NCI-H187 (cell line): ENCODE data around the gene CGNL1.

Experiments used
- DNase-seq, 2 experiments: peaks; one replicate each; lab custom pipeline; 2025; lab: John Stamatoyannopoulos, UW

CGNL1 gene

DNA sequence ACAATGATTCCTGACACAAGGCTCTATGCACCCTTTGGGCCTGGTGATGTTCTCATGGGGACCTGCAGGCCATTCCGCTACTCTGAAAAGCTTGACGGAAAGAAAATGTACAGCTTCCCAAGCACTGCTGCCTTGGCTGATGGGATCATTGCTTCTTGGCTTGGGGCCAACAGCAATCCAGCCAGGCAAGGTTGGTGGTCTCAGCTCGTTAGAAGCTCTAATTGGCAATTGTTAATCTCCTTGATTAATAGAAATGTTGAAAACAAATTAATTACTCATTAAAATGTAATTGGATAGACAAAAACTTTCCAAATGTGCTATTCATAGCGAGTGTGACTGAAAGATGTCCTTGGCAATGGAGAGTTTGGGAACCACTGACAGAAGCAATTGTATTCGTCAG lies 199.1 kb downstream of the CGNL1 start:
- DNase-seq, result no peak

DNA sequence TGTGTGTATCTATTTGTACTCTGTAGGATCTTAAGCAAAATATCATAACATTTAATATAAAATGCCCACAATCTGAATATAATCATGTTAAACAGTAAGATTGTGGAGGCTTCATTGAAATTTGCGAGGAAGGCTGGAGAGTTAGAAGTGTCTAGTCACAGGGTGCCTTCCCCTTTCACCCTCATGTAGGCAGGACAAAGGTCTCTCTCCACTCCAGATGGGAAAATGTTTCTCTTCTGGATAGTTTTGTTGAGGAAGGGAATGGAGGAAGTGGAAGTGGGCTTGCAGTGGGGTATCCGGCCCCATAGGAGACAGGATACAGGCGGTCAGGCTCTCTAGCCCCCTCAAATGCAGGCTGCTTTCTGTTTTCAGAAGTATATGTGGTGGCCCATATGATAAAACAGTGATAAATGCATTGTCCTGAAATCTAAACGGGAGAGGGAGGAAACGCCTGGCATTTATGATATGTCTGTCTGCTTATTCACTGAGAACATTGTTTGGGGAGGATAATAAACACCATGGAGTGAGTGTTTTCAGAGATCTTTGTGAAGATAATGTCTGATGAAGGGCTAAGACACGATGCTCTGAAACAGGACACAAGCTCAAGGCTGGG lies 202.1 kb downstream of the CGNL1 start:
- DNase-seq, result no peak

DNA sequence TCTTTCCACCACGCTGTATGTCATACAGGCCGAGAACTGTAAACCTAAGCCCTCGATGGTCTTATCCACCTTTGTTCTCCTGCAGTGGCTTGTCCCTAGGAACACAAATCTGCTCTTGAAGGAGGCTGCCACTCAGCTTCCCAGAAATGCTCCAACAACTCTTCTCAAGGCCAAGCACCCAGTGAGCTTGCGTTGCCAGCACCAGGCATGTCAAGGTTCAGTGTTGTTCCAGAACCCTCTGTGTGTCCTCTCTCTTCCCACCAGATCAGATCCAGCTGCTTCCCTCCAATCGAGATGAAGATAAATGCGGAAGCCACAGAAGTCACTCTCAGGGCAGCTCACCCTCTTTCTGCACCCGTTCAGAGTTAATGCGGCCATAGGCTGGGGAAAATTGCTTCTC lies 204.1 kb downstream of the CGNL1 start:
- no peak for DNase-seq

DNA sequence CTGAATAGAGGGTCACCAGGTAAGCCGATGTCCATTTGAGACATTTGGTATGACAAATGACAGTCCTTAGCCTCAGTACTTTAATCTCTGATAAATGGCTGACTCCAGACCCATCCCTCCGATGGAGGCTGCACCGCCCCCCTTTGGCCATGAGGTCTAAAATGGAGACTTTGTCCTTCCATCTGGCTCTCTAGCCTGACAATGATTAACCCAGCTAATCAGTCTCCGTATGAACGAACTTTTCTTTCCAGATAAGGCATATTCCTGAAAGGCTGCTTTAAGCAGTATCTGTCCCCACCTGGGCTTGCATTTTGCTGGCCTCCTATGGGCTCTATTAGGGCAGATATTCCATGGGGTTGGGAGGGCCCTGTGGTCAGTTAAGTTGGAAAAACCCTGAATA lies 204.6 kb downstream of the CGNL1 start:
- no peak for DNase-seq

DNA sequence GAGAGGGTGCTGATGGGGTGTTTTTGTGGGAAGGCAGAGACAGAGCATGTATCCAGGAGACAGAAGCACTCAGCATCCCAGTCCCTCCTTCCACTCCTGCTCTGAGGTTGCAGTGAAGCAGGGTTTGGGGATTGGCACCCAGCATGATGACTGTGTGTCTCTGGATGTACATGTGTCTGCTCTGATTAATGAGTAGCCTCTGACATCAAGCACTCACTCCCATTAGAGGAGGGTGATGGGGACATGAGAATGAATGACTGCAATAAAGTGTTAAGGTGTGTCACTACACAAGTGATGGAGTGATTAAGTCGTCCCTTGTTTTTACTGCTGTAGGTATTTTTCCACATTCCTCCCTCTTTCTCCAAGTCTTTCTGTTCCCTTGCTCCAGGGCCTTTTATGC lies 205.8 kb downstream of the CGNL1 start:
- DNase-seq, result no peak

DNA sequence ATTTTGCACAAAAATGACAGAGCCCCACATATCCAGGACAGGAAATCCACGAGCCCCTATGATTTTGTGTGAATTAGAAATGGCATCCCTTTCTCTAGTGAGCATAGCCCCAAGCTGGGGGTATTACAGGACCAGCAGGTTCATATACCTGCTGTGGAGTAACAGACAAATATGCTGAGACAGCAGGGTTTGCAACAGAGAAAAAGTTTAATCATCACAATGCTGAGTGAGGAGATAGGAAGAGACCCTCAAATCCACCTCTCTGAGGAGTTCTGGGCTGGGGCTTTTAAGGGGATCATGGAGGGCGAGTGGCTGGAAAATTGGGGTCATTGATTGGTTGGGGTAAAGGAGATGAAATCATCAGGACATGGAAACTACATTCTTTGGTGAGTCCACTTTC lies 207.0 kb downstream of the CGNL1 start:
- DNase-seq, result no peak

DNA sequence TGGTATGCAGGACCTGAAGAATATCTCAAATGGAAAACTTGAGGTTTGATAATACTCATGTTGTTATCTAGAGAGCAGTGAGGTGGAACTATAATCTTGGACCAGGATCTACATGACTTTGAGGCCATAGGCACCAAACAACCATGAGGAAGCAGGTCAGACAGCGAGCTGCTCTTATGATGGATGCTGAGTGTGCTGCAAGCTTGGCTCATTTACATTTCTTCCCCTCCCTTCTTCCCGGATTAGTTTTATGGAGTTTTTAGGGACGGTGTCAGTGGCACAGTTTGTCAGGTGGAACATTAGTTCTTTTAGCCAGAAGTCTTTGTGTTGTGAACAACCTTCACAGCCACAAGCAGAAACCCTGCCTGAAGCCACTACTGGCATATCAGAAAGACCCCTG lies 207.4 kb downstream of the CGNL1 start:
- no peak for DNase-seq

DNA sequence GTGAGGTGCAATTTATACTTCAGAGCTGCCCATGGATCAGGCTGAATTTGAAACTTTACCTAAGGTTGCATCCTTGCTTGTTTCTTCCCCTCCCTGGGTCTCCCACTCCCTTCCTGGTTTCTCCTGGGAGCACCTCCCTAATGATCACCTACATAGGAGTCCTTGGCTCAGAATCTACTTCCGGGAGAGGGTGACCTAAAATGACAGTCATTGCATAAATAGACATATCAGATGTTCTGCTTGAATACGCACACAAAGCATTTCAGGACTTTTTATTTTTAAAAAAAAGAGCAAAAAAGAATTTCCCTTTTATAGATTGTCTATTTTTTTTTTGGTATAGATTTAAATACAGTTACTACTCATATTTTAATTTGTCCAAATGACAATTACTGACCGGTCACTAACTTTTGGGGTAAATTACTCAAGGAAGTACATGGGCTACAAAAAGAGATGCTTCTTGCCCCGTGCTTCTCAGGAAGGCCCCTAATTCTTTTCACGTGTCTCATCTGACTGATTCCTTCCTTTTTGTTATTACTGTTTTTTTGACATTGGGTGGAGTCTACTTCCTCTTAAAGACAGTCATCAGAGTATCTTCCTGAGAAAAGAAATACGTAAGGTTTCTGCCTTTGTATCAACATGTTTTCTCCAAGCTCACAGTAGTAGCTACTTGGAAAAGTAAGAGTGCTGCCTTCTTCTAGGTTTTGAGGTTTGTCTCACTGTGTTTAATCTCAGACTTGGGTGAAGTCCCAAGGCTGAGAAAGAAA lies 210.5 kb downstream of the CGNL1 start:
- no peak for DNase-seq

DNA sequence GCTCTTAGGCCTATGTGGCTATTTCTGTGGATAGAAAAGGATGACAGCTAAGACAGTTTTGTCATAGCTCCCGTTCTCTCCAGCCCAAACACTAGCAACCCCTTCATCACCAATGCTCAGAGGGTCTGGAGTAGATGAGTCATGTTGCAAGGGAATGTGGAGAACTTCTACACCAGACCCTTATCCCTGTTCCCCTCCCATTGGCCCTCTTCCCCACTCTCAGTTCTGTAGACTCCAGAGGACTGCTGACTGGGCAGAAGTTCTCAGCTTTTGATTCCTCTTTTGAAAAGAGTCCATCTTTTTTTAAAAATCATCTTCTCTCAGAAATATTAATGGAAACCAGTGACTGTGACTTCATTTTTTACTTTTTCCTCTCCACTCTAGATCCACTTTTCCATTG lies 213.0 kb downstream of the CGNL1 start:
- DNase-seq, result no peak

DNA sequence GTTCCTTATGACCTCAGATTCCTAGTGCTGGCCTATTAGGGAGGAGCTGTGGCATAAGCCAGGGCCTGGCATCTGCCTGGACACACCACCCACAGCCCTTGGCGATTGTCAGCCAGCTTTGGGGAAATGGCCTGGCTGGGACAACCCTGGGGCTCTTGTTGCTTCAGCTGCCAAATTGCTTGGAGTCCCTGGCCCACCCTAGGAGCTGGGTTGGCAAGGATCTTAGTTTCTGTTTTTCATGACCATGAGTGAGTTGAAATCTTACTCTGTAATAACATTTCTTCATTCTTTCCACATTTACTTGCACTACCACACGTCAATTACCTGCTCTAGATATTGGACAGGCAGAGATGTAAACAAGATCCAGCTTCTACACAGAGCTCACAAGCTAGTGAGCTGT lies 213.4 kb downstream of the CGNL1 start:
- no peak for DNase-seq

DNA sequence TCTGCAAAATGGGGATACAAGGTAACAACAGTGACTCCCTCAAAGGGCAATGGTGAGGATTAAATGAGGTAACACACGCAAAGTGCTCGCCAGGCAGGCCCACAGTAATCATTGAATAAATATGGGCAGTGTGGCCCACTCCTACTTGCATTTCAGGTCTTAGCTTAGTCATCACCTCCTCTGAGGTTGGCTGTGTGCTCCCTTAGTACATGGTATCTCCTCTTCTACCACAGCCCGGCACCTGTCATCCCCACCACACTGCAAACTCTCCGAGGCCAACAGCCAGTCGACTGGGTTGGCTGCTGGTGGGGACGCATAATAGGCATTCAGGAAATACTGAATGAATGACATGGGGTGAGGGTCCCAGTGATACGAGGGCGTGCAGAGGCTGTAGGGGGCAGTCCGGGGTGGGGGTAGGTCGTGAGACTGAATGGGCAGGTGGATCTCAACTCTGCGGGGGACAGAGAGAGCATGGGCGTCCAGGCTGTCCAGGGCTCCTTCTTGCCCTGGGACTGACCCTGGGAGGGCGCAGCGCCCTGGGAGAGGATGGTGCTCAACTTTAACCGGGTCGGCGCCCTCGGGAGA lies 215.0 kb downstream of the CGNL1 start:
- DNase-seq, result no peak

DNA sequence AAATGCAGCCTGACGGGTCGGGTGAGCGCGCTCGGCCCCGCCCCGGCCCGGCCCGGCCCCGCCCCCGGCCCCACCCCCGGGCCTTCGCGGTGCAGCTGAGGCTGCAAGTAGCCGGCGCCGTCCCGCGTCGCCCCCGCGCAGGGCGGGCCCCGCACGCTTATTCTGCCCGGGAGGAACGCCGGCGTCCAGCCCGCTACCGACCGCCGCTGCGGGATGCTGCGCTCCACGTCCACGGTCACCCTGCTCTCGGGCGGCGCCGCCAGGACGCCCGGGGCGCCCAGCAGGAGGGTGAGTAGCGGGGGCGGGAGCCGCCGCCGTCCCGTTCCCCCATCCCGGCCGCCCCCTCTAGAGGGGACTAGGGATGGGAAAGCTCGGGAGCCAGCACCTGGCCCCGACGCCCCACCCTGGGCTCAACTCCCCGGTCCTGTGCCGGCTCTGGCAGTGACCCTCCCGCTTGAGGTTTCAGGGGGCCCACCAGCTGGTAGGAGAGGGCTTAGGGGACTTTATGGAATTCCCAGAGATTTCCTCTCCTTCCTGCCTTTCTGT lies 215.6 kb downstream of the CGNL1 start, which contains the start of gene MYZAP:
TSS of gene MYZAP (plus strand) at position 83 of the 546 bp plus-strand sequence. CDS start at position 214, 131 bp downstream.
- no peak for DNase-seq

DNA sequence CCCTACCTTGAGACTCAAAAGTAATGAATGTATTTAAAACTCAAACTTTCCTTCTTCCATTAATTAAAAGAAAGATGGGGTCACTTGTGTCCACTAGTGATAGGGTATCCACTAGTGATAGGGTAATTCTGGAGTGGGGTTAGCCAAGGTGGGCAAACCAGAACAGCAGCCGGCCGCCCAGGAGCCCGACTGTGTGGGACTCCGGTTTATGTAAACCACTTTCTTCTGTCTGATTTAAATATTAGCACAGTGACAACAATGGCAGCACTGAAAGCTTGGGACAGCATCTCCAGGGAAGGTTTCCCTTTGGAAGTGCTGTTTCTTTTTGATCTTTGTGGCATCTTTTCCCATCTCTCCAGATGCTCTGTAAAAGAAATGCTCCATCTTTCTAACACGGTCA lies 216.1 kb downstream of the CGNL1 start:
- DNase-seq, result no peak

DNA sequence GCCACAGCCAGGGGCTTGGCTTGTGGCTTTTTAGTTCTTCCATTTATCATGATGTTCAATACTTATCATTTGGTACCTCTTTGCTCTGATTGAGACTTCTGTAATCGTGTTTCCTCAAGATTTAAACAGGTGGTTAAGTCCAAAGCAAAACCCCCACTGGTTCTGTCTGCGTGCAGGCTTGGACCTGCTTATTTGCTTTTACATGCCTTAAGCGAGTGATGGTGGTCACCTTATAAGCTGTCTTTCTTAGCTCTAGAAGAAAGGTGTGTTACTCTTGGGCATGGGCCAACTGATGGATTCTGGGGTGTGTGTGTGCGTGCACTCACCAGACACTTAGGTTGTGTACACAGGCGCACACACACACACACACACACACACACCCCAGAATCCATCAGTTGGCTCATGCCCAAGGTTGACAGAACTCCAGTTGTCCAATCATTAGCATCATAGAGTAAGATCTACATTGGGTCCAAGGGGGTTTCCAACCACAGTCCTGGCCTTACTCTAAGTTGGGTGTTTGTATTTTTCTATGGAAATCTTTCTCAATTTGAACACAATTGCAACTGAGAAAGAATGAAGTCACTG lies 216.6 kb downstream of the CGNL1 start:
- no peak for DNase-seq

DNA sequence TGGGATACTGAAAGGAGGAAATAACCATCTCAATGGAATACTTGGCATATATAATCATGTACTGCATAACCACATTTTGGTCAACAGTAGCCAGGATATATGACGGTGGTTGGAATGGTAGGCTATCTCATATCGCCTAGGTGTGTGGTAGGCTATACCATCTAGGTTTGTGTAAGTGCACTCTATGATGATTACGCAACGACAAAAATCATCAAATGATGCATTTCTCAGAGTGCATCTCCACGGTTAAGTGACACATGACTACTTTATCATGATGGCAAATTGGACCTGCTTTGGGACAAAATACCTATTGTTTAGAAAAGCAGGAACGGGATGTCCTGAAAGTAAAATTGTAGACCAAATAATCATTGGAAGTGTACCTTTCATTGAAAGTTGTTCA lies 218.2 kb downstream of the CGNL1 start:
- no peak for DNase-seq

DNA sequence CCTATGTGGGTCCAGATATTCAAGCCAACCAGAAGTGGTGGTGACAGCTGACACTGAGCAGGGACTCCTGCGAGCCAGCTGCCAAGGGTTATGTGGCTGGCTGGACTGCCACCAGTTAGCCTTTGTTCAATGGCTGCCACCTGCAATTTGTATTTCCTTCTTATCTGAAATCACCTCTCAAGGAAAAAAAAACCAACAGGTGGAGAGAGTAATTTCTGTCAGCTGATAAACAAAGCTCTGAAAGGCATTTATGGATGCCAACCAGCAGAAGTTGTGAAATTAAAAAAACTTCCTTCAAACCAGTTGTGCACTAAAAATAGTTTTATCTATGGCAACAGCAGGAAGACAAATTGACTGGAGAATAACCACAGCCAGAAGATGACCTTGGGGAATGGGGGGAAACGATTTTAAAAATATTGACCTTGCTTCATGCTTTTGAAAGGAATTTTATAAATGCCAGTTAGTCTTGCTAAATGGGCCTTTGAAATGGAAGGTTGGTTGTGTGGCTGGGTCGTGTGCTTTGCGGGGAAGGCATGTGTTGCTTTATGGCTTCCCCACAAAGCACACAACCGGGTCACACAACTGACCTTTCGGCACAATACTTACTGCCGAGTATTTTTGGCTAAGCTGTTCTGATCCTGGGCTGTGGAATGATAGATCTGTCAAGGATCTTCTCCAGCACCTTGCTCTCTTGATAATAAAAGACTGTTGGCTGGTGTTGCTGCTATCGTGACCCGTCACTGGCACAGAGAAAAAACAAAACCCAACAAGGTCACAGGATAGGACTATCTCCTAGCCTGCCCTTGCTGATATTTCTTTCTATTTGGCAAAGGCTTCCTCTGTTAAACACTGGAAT lies 218.9 kb downstream of the CGNL1 start:
- DNase-seq, result no peak

DNA sequence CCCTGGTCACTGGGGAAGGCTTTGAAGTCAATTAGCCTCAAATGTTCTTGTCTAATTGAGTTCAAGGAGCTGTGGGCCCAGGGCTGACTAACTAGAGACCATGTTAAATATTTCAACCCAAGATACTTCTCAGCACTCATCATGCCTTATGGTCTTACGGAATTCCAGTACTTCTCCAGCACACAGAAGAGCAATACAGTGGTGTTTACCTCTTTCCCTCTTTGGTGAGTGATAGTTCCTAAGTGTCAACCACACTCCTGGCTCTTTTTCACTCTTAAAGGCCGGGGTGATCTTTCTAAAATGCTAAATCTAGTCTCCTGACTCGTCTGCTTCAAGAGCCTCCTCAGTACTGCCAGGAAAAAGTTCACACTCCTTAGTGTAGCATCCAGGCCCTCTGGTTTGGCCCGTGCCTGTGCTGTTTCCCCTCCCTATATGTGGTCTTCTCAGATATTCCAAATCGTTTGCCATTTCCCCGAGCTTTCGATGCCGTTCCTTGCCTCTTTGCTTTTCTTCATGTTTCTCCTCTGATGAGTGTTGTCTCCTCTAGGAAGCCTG lies 220.1 kb downstream of the CGNL1 start:
- DNase-seq, result no peak

DNA sequence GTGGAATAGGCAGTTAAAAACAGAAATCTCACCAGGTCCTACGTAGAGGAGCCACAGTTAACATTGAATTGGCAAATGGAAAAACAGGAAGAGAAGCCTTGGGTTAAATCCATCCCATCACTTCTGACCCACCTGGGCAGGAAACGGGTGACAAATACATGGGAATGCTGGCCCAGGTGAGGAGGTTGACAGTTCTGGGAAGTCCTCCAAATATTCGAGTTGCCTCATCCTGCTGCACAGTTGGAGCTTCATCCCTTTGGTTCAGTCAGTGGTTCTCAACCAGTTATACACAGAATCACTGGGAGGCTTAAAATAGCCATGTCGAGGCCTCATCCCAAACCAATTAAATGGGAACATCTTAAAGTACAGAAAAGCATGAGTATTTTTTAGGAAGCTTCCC lies 220.7 kb downstream of the CGNL1 start:
- DNase-seq, result no peak

DNA sequence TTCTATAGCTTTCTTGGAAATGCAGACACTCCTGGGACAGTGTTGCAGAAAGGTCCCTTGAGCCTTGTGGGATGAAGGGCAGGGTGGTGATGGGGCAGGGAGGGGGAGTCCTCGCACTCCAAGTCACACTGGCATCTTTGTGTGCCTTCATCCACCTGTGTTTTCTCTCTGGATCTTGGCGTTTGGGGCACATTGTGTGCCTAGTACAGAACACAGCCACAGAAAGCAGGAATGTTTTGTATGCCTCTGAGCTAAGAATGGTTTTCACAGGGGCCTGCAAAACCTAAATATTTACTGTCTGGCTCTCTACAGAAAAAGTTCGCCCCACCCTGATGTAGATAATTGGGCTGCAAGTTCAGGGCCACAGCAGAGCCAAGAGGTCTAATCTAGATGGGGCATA lies 221.1 kb downstream of the CGNL1 start:
- DNase-seq, result no peak

DNA sequence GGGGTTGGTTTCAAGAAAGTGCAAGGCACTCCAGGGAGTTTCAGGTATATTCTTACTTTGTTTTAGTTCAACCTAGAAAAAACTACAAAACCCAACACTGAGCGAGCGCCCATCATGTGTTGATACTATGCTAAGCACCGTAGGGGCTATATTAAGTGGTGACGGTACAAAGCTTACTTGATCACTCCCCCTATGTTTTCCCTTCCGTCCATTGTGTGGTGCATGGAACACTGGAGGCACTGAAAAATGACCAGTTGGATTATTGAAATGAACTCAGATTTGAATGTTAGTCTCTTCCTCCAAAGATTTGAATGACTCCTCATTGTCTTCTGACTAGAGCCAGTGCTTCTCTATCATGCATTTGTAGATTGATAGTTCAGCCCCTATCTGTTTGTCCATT lies 222.0 kb downstream of the CGNL1 start:
- no peak for DNase-seq

DNA sequence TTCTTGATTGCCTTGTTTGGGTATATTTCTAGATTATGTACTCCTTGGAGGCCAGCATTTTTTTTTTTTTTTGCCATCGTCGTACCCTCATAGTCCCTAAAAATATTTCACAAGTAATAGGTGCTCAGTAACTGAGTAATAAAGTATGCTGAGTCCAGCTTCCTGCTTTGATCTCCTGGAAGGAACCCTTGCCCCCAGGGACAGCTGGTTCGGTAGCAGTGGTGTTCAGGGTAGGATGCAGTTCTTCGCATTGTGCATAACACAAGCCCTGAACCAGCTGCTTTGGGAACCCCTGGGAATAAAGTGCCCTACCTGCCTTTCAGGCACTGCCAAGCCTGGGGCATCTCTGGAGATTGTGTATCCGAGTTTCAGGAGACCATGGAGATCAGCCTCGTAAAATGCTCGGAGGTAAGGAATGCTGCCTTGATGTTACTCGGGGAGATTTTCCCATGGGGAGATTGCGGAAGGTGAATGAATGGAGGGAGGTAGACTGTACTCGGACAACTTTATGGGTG lies 223.0 kb downstream of the CGNL1 start:
- no peak for DNase-seq
